ENCODE measurements around the gene HSPA12B.
A peak's percentile ranks its signal among the peaks of the same experiment; 100 is the strongest.

Gene HSPA12B, protein sequence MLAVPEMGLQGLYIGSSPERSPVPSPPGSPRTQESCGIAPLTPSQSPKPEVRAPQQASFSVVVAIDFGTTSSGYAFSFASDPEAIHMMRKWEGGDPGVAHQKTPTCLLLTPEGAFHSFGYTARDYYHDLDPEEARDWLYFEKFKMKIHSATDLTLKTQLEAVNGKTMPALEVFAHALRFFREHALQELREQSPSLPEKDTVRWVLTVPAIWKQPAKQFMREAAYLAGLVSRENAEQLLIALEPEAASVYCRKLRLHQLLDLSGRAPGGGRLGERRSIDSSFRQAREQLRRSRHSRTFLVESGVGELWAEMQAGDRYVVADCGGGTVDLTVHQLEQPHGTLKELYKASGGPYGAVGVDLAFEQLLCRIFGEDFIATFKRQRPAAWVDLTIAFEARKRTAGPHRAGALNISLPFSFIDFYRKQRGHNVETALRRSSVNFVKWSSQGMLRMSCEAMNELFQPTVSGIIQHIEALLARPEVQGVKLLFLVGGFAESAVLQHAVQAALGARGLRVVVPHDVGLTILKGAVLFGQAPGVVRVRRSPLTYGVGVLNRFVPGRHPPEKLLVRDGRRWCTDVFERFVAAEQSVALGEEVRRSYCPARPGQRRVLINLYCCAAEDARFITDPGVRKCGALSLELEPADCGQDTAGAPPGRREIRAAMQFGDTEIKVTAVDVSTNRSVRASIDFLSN

GRCh38 chr20:3732327-3733118 lies at the start of gene HSPA12B:
TSS of gene HSPA12B (plus strand) at chr20:3732685. CDS start at chr20:3738675, 5,990 bp downstream.
- Histone ChIP-seq H3K27me3 (ENCODE audit: low read depth, low read length) (peaks cover 4% of the 10 kb centered on the region), H3K4me1 (ENCODE audit: control insufficient read depth in 1 of 2, insufficient read depth in 2 of 2, low read length in 2 of 2) (peaks cover 0 to 9% of the 10 kb centered on the region in 2 donors), H3K9me3 (ENCODE audit: control insufficient read depth in 1 of 2, low read length in 2 of 2) (no peaks in the 10 kb centered on the region), H3K27ac (ENCODE audit: low read length) (no peak within 1 kb of the TSS), H3K4me3 (ENCODE audit: low read depth in 1 of 2, low read length in 2 of 2) (peak within 1 kb of the TSS in 1 of 2 donors; percentile 42), H3K36me3 (ENCODE audit: control insufficient read depth in 1 of 2, insufficient read depth in 2 of 2, low read length in 2 of 2) (no peaks in the 10 kb centered on the region)

- Histone ChIP-seq H3K9me3 (ENCODE audit: control insufficient read depth in 1 of 2, low read length in 2 of 2) (no peaks in the 10 kb centered on the region), H3K4me3 (ENCODE audit: low read depth in 1 of 2, low read length in 2 of 2) (no peak overlapping the region), H3K27me3 (ENCODE audit: low read depth, low read length) (no peaks in the 10 kb centered on the region)
Observed at GRCh38 chr20:3685341-3685740, 47.1 kb upstream of the HSPA12B start.

GRCh38 chr20:3686421-3686820 lies 46.1 kb upstream of the HSPA12B start:
- Histone ChIP-seq H3K4me3 (ENCODE audit: low read depth in 1 of 2, low read length in 2 of 2) (no peak overlapping the region), H3K9me3 (ENCODE audit: control insufficient read depth in 1 of 2, low read length in 2 of 2) (no peaks in the 10 kb centered on the region), H3K27me3 (ENCODE audit: low read depth, low read length) (no peaks in the 10 kb centered on the region), H3K36me3 (ENCODE audit: control insufficient read depth in 1 of 2, insufficient read depth in 2 of 2, low read length in 2 of 2) (no peaks in the 10 kb centered on the region), H3K27ac (ENCODE audit: low read length) (no peak overlapping the region), H3K4me1 (ENCODE audit: control insufficient read depth in 1 of 2, insufficient read depth in 2 of 2, low read length in 2 of 2) (peaks cover 10 to 21% of the 10 kb centered on the region in 2 donors)

More at GRCh38 chr20:3685341-3685740, 47.1 kb upstream of the HSPA12B start:
- Histone ChIP-seq H3K4me1 (ENCODE audit: control insufficient read depth in 1 of 2, insufficient read depth in 2 of 2, low read length in 2 of 2) (peaks cover 10 to 29% of the 10 kb centered on the region in 2 donors), H3K27ac (ENCODE audit: low read length) (no peak overlapping the region), H3K36me3 (ENCODE audit: control insufficient read depth in 1 of 2, insufficient read depth in 2 of 2, low read length in 2 of 2) (no peaks in the 10 kb centered on the region)

DNA sequence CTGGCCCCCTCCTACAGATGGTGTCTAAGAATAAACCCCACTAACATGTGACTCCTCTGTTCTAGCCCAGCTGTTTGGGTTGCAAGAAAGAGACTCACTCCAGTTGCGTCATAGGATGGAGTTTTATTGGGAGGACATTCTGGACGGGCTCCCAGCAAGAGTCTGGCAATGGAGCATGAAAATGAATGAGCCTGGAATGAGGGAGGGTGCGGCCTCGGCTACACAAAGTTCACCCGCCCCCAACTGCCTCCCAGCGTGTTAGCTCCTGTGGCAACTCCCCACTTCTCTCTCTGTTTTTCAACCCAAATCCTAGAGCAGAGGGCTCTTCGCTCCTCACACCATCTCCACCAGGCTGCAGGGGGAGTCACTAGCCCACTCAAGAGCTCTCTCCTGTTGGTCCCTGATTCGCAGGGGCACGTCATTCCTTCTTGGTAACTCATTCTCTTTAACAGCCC lies 45.6 kb upstream of the HSPA12B start:
- Histone ChIP-seq H3K27ac (ENCODE audit: low read length) (peak overlapping the region; percentile 61), H3K27me3 (ENCODE audit: low read depth, low read length) (no peaks in the 10 kb centered on the region), H3K4me3 (ENCODE audit: low read depth in 1 of 2, low read length in 2 of 2) (peak overlapping the region in 1 of 2 donors; percentile 12), H3K9me3 (ENCODE audit: control insufficient read depth in 1 of 2, low read length in 2 of 2) (no peaks in the 10 kb centered on the region), H3K36me3 (ENCODE audit: control insufficient read depth in 1 of 2, insufficient read depth in 2 of 2, low read length in 2 of 2) (no peaks in the 10 kb centered on the region), H3K4me1 (ENCODE audit: control insufficient read depth in 1 of 2, insufficient read depth in 2 of 2, low read length in 2 of 2) (peaks cover 10 to 21% of the 10 kb centered on the region in 2 donors)

DNA sequence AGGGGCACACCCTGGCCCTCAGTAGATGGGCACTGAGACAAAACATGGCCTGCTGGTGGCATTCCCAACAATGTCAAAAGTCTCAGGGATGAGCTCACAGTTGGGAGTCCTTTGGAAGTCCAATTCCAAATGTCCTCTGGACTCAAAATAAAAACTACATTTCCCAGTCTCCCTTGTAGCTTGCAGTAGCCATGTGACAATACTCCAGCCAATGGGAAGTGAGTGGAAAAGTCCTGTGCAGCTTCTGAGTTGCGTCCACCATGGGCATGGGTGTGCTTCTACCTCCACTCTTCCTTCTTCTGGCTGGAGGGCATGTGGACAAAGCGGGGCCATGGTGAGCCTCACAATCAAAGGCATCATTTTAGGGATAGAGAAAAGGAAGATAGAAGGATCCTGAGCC lies 44.8 kb upstream of the HSPA12B start:
- H3K27ac ChIP-seq (ENCODE audit: low read length): peak overlapping the region; percentile 61
- H3K36me3 ChIP-seq (ENCODE audit: control insufficient read depth in 1 of 2, insufficient read depth in 2 of 2, low read length in 2 of 2): no peaks in the 10 kb centered on the region
- no peaks in the 10 kb centered on the region for H3K27me3 ChIP-seq (ENCODE audit: low read depth, low read length)
- H3K4me1 ChIP-seq (ENCODE audit: control insufficient read depth in 1 of 2, insufficient read depth in 2 of 2, low read length in 2 of 2): peaks cover 10 to 21% of the 10 kb centered on the region in 2 donors
- no peaks in the 10 kb centered on the region for H3K9me3 ChIP-seq (ENCODE audit: control insufficient read depth in 1 of 2, low read length in 2 of 2)
- peak overlapping the region in 1 of 2 donors; percentile 12 for H3K4me3 ChIP-seq (ENCODE audit: low read depth in 1 of 2, low read length in 2 of 2)

DNA sequence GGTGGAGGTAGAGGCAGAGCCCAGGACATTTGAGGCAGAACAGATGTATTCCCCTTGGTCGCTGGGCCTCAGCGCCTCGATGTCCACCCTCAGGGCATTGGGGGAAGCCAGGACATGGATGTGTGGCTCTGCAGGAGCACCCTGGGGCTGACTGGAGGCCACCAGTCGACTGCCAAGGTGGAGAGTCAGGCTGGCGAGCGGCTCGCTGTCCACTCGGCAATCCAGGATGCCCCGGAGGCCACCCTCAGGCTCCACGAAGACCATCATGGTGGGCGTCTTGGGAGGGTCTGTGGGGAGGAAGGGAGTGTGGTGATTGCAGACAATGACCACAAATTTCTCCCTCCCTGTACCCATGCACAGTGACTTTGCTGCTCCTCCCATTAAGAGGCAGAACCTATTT lies 42.5 kb upstream of the HSPA12B start:
- no peaks in the 10 kb centered on the region for H3K9me3 ChIP-seq (ENCODE audit: control insufficient read depth in 1 of 2, low read length in 2 of 2)
- peaks cover 10 to 21% of the 10 kb centered on the region in 2 donors for H3K4me1 ChIP-seq (ENCODE audit: control insufficient read depth in 1 of 2, insufficient read depth in 2 of 2, low read length in 2 of 2)
- H3K4me3 ChIP-seq (ENCODE audit: low read depth in 1 of 2, low read length in 2 of 2): no peak overlapping the region
- H3K27me3 ChIP-seq (ENCODE audit: low read depth, low read length): no peaks in the 10 kb centered on the region
- no peaks in the 10 kb centered on the region for H3K36me3 ChIP-seq (ENCODE audit: control insufficient read depth in 1 of 2, insufficient read depth in 2 of 2, low read length in 2 of 2)
- no peak overlapping the region for H3K27ac ChIP-seq (ENCODE audit: low read length)

GRCh38 chr20:3690413-3690812 lies 42.1 kb upstream of the HSPA12B start:
- H3K27ac ChIP-seq (ENCODE audit: low read length): no peak overlapping the region
- H3K9me3 ChIP-seq (ENCODE audit: control insufficient read depth in 1 of 2, low read length in 2 of 2): no peaks in the 10 kb centered on the region
- no peaks in the 10 kb centered on the region for H3K27me3 ChIP-seq (ENCODE audit: low read depth, low read length)
- no peaks in the 10 kb centered on the region for H3K36me3 ChIP-seq (ENCODE audit: control insufficient read depth in 1 of 2, insufficient read depth in 2 of 2, low read length in 2 of 2)
- H3K4me1 ChIP-seq (ENCODE audit: control insufficient read depth in 1 of 2, insufficient read depth in 2 of 2, low read length in 2 of 2): peaks cover 10 to 21% of the 10 kb centered on the region in 2 donors
- H3K4me3 ChIP-seq (ENCODE audit: low read depth in 1 of 2, low read length in 2 of 2): no peak overlapping the region

DNA sequence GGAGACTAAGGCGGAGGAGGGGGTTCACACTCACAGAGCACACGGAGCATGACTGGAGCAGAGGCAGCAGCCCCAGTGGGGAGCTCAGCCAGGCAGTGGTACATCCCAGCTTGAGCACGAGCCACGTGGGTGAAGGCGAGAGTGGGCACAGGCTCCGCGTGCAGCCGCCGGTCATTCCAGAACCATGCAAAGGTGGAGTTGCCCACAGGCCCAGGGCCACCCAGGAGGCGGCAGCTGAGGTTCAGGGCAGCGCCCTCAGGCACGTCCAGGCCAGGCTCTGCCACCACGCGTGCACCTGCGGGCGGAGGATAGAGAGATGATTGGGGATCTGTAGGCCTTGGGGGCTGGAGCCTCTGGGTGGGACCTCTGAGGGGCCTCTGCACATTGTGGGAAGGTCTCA lies 41.2 kb upstream of the HSPA12B start:
- Histone ChIP-seq H3K4me1 (ENCODE audit: control insufficient read depth in 1 of 2, insufficient read depth in 2 of 2, low read length in 2 of 2) (peaks cover 10 to 16% of the 10 kb centered on the region in 2 donors), H3K36me3 (ENCODE audit: control insufficient read depth in 1 of 2, insufficient read depth in 2 of 2, low read length in 2 of 2) (no peaks in the 10 kb centered on the region), H3K27me3 (ENCODE audit: low read depth, low read length) (no peaks in the 10 kb centered on the region), H3K4me3 (ENCODE audit: low read depth in 1 of 2, low read length in 2 of 2) (no peak overlapping the region), H3K27ac (ENCODE audit: low read length) (no peak overlapping the region), H3K9me3 (ENCODE audit: control insufficient read depth in 1 of 2, low read length in 2 of 2) (peaks cover 0 to 1% of the 10 kb centered on the region in 2 donors)

DNA sequence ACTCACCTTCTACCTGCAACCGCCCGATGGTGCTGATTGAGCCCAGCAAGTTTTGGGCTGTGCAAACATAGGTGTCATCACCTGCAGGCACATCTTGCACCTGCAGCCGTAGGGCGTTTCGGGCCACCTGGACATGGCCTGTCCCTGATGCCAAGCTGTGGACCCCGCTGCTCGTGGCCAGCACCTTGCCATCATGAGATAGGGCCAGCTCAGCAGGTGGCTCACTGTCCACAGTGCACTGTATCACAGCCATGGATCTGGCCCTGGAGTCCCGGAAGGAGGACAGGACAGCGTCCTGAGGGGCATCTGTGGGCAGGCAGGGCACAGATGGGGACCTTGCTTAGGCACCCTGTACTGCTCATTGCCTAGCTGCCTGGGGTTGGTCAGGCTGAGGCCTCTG lies 40.6 kb upstream of the HSPA12B start:
- peaks cover 6 to 10% of the 10 kb centered on the region in 2 donors for H3K4me1 ChIP-seq (ENCODE audit: control insufficient read depth in 1 of 2, insufficient read depth in 2 of 2, low read length in 2 of 2)
- no peaks in the 10 kb centered on the region for H3K36me3 ChIP-seq (ENCODE audit: control insufficient read depth in 1 of 2, insufficient read depth in 2 of 2, low read length in 2 of 2)
- no peak overlapping the region for H3K27ac ChIP-seq (ENCODE audit: low read length)
- H3K27me3 ChIP-seq (ENCODE audit: low read depth, low read length): no peaks in the 10 kb centered on the region
- peaks cover 0 to 5% of the 10 kb centered on the region in 2 donors for H3K9me3 ChIP-seq (ENCODE audit: control insufficient read depth in 1 of 2, low read length in 2 of 2)
- H3K4me3 ChIP-seq (ENCODE audit: low read depth in 1 of 2, low read length in 2 of 2): no peak overlapping the region

DNA sequence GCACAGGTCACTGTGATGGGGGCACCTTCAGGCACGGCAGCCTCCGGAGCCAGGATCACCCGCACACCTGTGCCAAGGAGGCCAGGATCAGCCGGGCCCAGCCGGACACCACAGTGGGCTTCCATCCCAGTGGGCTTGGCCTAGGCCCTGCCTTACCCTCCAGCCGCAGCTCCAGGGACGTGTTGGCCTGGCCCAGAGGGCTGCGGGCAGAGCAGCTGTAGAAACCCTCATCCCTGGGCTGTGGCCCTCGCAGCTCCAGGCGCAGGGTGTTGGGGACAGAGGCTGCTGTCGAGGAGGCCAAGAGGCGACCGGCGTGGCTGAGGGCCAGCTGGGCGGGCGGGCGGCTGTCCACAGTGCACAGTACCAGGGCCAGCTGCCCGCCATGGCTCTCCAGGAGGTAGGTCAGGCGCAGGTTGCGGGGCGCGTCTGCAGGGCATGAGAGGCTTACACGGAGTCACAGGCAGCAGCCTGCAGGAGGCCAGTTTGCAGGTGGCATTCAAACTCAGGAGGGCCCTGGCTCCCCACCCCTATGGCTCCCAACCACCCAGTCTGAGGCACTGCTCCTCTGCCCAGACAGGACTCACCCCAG lies 39.7 kb upstream of the HSPA12B start:
- H3K9me3 ChIP-seq (ENCODE audit: control insufficient read depth in 1 of 2, low read length in 2 of 2): peaks cover 0 to 5% of the 10 kb centered on the region in 2 donors
- H3K27me3 ChIP-seq (ENCODE audit: low read depth, low read length): no peaks in the 10 kb centered on the region
- H3K36me3 ChIP-seq (ENCODE audit: control insufficient read depth in 1 of 2, insufficient read depth in 2 of 2, low read length in 2 of 2): no peaks in the 10 kb centered on the region
- H3K4me1 ChIP-seq (ENCODE audit: control insufficient read depth in 1 of 2, insufficient read depth in 2 of 2, low read length in 2 of 2): peaks cover 0 to 1% of the 10 kb centered on the region in 2 donors
- no peak overlapping the region for H3K27ac ChIP-seq (ENCODE audit: low read length)
- no peak overlapping the region for H3K4me3 ChIP-seq (ENCODE audit: low read depth in 1 of 2, low read length in 2 of 2)

Data from muscle layer of duodenum (tissue), 2 donors.